Stimulated activated naive CD4-positive, alpha-beta T cell (primary cell): ENCODE data around the gene SLC46A1.

ENCODE experiments used
- DNase-seq, 6 experiments: peaks; one replicate each; lab custom pipeline; 2025; lab: John Stamatoyannopoulos, UW

Gene SLC46A1

DNA sequence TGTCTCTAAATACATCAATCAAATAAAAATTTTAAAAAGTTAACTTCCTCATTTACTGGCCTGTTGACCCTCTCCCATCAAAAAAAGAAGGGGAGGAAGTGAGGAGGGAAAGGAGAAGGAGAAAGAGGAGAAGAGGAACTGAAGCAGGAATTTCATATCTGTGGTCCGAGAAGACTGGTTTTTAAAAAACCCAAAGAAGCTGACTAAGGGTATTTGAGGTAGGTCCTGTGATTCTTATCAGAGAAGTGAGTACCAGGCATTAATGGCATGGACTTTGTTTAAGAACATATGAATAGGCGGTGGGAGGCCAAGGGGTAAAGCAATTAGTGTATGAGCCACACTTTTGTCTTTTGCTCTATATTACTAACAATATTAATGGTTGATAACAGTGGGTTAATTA, 2.0 kb downstream of the SLC46A1 start:
- DNase-seq, result no peak

GRCh38 chr17:28402844-28403243, 3.2 kb downstream of the SLC46A1 start:
- no peak for DNase-seq

DNA sequence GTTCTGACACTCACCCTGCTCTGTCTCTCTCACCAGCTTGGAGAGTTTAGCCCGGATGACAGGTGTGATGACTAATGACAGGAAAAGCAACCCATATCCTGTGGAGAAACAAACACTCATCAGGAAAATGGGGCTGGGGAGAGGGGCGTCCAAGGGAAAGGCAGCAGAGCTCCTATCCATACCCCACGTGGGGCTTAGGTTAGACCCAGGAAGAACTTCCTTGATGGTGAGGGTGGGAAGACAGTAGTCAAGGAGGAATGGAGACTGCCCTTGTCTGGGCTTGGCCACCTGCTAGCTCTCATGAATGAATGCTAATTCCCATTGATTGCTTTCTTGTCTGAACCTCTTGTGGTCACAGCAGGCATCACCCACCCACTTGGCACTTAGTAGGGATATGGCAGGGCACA, 3.8 kb downstream of the SLC46A1 start:
- no peak for DNase-seq

DNA sequence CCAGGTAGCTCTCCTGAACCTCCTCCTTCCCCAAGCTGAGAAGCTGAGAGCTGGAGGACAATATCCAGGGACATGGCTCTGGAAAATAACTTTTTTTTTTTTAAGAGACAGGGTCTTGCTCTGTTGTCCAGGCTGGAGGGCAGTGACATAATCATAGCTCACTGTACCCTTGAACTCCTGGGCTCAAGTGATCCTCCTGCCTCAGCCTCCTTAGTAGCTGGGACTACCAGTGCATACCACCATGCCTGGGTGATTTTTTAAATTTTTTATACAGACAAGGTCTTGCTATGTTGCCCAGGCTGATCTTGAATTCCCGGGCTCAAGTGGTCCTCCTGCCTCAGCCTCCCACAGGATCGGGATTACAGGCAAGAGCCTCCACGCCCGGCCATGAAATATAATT, 6.2 kb downstream of the SLC46A1 start:
- no peak for DNase-seq

- DNase-seq, result no peak
Observed at GRCh38 chr17:28398280-28398981, 7.6 kb downstream of the SLC46A1 start.

GRCh38 chr17:28397687-28398279, 8.2 kb downstream of the SLC46A1 start:
- DNase-seq, result no peak

- DNase-seq, result no peak
Observed at GRCh38 chr17:28397275-28397674, 8.7 kb downstream of the SLC46A1 start.

- no peak for DNase-seq
Observed at GRCh38 chr17:28396635-28397239, 9.3 kb downstream of the SLC46A1 start.

- no peak for DNase-seq
Observed at GRCh38 chr17:28395968-28396367, 10.0 kb downstream of the SLC46A1 start.

- DNase-seq, result no peak
Observed at GRCh38 chr17:28395426-28395825, 10.6 kb downstream of the SLC46A1 start.

DNA sequence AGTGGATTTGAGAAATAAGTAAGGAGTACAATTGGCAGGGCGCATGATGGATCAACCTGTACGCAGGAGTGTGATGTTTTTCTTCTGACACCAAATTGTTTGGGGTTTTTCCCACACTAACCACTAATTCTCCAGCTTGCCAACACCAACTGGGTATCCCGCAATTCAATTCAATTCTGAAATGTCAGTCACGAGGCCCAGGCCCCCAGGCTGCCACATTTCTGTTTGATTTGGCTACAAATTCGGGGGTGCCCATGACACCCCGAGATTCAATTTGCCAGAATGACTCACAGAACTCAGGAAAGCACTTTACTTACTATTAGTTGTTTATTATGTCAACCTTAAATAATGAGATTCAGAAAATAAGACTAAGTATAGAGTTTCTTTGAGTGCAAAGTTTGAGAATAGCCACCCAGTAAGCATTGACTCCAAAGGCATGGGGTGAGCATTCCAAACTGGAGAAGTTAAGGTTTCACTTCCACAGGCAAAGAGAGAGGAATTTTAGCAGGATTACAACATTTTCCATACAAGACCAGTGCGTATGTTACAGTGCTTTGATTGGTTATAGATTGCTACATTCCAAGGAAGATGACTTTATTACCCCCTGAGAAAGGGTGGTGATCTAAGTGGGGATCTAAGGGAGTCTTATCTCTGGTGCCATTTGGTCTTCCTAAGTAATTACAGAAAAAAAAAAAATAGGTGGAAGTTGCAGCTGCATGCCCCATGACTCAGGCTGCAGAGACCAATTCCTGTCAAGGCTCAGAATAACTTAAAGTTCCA, 11.5 kb downstream of the SLC46A1 start:
- no peak for DNase-seq

GRCh38 chr17:28392491-28392890, 13.5 kb downstream of the SLC46A1 start:
- no peak for DNase-seq

GRCh38 chr17:28391401-28391800, 14.6 kb downstream of the SLC46A1 start:
- DNase-seq, result no peak

DNA sequence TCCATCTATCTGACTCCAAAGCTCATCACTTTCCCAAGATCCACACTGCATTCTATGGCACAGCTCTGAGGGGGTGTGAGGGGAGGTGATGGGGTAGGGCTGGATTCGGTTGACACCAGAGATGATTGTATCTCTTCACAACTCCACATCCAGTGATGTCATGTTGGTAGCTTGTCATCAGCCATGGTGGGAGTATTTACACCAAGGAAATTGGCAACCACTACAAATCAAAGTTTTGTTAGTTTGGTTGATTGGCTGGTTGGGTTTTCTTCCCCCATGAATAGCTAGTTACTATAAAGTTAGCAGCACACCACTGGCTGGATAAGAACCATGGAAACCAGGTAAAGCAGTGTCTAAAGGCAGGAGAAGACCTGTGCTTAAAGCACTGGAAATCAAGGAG, 15.0 kb downstream of the SLC46A1 start:
- no peak for DNase-seq

DNA sequence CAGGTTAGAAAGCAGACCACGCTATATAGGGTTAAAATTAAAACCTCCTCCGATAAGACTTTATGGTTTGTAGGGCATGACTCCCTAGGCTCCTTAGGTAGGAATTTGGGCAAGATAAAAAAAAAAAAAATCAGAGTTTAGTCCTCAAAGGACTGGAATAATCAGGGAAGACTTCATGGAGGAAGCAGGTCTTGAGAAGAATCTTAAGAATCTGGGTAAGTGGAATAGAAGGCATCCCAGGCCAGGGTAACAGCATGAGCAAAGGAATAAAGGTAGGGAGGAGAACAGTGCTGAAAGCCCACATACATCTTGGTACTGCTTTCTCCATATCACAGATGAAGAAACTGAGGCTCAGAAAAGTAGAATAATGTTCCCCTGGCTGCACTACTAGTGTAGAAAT, 15.4 kb downstream of the SLC46A1 start:
- no peak for DNase-seq

- no peak for DNase-seq
Observed at GRCh38 chr17:28390141-28390540, 15.9 kb downstream of the SLC46A1 start.

DNA sequence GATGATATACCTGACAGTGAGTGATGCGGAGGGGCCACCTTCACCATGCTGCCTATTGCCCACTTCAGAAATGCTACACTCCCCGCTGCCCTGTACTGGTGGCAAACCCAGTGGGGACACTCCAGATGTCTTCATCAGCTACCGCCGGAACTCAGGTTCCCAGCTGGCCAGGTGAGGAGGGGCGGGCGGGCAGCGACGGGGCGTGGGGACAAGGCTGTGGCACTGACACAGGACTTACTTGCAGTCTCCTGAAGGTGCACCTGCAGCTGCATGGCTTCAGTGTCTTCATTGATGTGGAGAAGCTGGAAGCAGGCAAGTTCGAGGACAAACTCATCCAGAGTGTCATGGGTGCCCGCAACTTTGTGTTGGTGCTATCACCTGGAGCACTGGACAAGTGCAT, 17.9 kb downstream of the SLC46A1 start:
- DNase-seq, result no peak

- no peak for DNase-seq
Observed at GRCh38 chr17:28386391-28386790, 19.6 kb downstream of the SLC46A1 start.

- DNase-seq, result peak in 1 of 6 experiments; percentile 7
Observed at GRCh38 chr17:28385406-28385805, 20.6 kb downstream of the SLC46A1 start.

DNA sequence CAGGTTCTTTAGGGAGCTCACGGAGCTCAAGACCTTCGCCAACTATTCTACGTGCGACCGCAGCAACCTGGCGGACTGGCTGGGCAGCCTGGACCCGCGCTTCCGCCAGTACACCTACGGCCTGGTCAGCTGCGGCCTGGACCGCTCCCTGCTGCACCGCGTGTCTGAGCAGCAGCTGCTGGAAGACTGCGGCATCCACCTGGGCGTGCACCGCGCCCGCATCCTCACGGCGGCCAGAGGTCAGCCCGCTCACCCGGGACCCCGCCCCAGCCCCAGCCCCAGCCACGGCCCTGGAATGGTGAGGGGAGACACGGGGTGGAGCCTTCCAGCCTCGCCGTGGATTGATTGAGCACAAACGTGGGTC, 21.0 kb downstream of the SLC46A1 start:
- no peak for DNase-seq

DNA sequence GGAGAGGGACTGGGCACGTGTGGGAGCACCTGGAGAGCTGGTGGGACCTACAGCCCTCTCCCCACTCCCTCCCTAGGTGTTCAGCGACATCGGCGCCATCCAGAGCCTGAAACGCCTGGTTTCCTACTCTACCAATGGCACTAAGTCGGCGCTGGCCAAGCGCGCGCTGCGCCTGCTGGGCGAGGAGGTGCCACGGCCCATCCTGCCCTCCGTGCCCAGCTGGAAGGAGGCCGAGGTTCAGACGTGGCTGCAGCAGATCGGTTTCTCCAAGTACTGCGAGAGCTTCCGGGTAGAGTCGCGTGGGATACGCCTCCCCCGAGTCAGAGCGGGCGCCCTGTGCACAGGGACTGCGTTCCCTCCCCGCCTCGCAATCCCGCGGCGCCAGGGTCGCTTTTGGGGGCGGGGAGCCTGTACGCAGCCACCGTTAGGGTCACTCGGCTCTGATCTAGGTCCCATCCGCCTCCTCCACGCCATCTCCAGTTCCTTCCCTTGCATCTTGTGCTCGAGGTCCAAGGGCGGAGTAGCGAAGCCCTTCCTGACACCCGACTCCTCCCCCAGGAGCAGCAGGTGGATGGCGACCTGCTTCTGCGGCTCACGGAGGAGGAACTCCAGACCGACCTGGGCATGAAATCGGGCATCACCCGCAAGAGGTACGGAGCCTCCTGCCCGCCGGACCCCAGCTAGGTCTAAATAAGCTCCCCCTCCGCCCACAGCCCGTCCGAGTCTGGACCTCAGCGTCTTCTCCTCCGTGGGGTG, 21.6 kb downstream of the SLC46A1 start:
- peak; percentile 29 to 64 (median 44) for DNase-seq
